Endothelial cell of umbilical vein (primary cell): ENCODE measurements around the gene FBN3. TPM values are rescaled to one million over a fixed set of nuclear protein-coding genes. Genes with fewer than 3 reads are reported as not detected.

ENCODE experiments used
- BruUV-seq: library from RNA; stranded (reverse); fragments of 400-500 nt; replicated peaks from 2 replicates; lab custom pipeline; 2021; lab: Mats Ljungman, UMichigan
- CTCF ChIA-PET: fragments of 300-600, 350-600 bp; sonication (Branson Sonifier 250); formaldehyde crosslinking; loops from one replicate; lab custom pipeline; 2021; ENCODE audit warnings: antibody characterized with exemption, inconsistent platforms; lab: Charles Lee
- POLR2A ChIA-PET: fragments of 300-600, 350-600 bp; sonication (Branson Sonifier 250); formaldehyde crosslinking; loops from one replicate; lab custom pipeline; 2021; ENCODE audit warnings: antibody characterized with exemption, inconsistent platforms; lab: Charles Lee
- DNase-seq: peaks from one replicate; pipeline ENCODE4 v3.0.0-alpha.2; 2011; ENCODE audit warnings: low read depth, low spot score
- FAIRE-seq: peaks from 2 replicates; lab custom pipeline; 2011; peaks lifted over from hg19 to GRCh38; lab: Jason Lieb, UNC
- H2AFZ ChIP-seq: 2 replicates; pipeline ENCODE4 v1.6.0; 2012; ENCODE audit warnings: low read depth, low read length, control low read depth, inconsistent platforms
- H3K27ac ChIP-seq: 2 replicates; pipeline ENCODE4 v1.5.1; 2011; ENCODE audit warnings: low read depth, mild to moderate bottlenecking, control low read depth, low read length, moderate library complexity; ENCODE audit not compliant: insufficient read depth
- H3K27me3 ChIP-seq, 2 experiments: 2 replicates each; pipeline versions ENCODE4 v1.6.0 to v1.6.1; 2011; ENCODE audit warnings: low read length in 2 of 2, mixed read lengths in 1 of 2; ENCODE audit not compliant: control insufficient read depth in 2 of 2, insufficient read depth in 2 of 2
- H3K36me3 ChIP-seq, 2 experiments: 2 replicates in 1 of 2; 3 replicates in 1 of 2; pipeline ENCODE4 v1.5.1; 2011; ENCODE audit warnings: low read length in 2 of 2, mild to moderate bottlenecking in 1 of 2, moderate library complexity in 1 of 2; ENCODE audit not compliant: control insufficient read depth in 2 of 2, insufficient read depth in 2 of 2; ENCODE audit errors: extremely low read depth in 1 of 2
- H3K4me1 ChIP-seq: 3 replicates; pipeline ENCODE4 v1.5.1; 2011; ENCODE audit warnings: mild to moderate bottlenecking, low read length; ENCODE audit not compliant: control insufficient read depth, insufficient read depth; ENCODE audit errors: extremely low read depth
- H3K4me2 ChIP-seq: 2 replicates; pipeline ENCODE4 v1.6.1; 2011; ENCODE audit warnings: low read length, control low read depth, mixed read lengths; ENCODE audit not compliant: insufficient read depth
- H3K4me3 ChIP-seq, 3 experiments: fragments of 200-600 bp in 1 of 3; sonication (generic), shearing (Covaris generic) in 1 of 3; replicated peaks in 1 of 3; 2 replicates each; pipeline ENCODE4 v1.5.1; 2011 to 2016; ENCODE audit warnings: control low read depth in 3 of 3, low read length in 3 of 3, mild to moderate bottlenecking in 2 of 3, inconsistent platforms in 1 of 3, low read depth in 1 of 3, moderate library complexity in 1 of 3; ENCODE audit not compliant: insufficient read depth in 1 of 3
- H3K79me2 ChIP-seq: 2 replicates; pipeline ENCODE4 v1.6.0; 2012; ENCODE audit warnings: low read length, inconsistent platforms; ENCODE audit not compliant: control insufficient read depth, insufficient read depth
- H3K9ac ChIP-seq: replicated peaks from 2 replicates; pipeline ENCODE3; 2011; ENCODE audit warnings: low read length, control low read depth; ENCODE audit not compliant: insufficient read depth; ENCODE audit errors: extremely low read depth
- H3K9me1 ChIP-seq: replicated peaks from 3 replicates; pipeline ENCODE4 v1.6.0; 2011; ENCODE audit warnings: mild to moderate bottlenecking, low read length; ENCODE audit not compliant: control insufficient read depth, insufficient read depth; ENCODE audit errors: extremely low read depth
- H3K9me3 ChIP-seq: replicated peaks from 2 replicates; pipeline ENCODE4 v1.5.1; 2012; ENCODE audit warnings: low read length, inconsistent platforms; ENCODE audit not compliant: control insufficient read depth, insufficient read depth
- H4K20me1 ChIP-seq: replicated peaks from 2 replicates; pipeline ENCODE3; 2011; ENCODE audit warnings: mild to moderate bottlenecking, low read length; ENCODE audit not compliant: control insufficient read depth, insufficient read depth; ENCODE audit errors: extremely low read depth
- CTCF ChIP-seq, 2 donors: IDR thresholded peaks; 1 replicate in 1 of 2; 2 replicates in 1 of 2; pipeline ENCODE4 v1.5.1; 2011; ENCODE audit warnings: low read length in 2 of 2, mild to moderate bottlenecking in 2 of 2, moderate library complexity in 2 of 2, control low read depth in 1 of 2, inconsistent platforms in 1 of 2, low read depth in 1 of 2; ENCODE audit not compliant: insufficient read depth in 1 of 2; ENCODE audit errors: extremely low read depth in 1 of 2
- EZH2 ChIP-seq: IDR thresholded peaks from 2 replicates; pipeline ENCODE4 v1.6.1; 2012; ENCODE audit warnings: borderline replicate concordance, low read depth, mild to moderate bottlenecking, moderate library complexity, low read length, inconsistent platforms; ENCODE audit not compliant: severe bottlenecking
- FOS ChIP-seq: IDR thresholded peaks from 2 replicates; pipeline ENCODE4 v1.6.1; 2011; ENCODE audit warnings: mild to moderate bottlenecking, low read length, moderate library complexity, borderline replicate concordance; ENCODE audit not compliant: insufficient read depth
- GATA2 ChIP-seq: IDR thresholded peaks from 2 replicates; pipeline ENCODE4 v1.7.0; 2011; ENCODE audit warnings: low read depth, mild to moderate bottlenecking, moderate library complexity, mixed read lengths, low read length; ENCODE audit not compliant: insufficient read length, insufficient read depth
- JUN ChIP-seq: IDR thresholded peaks from 2 replicates; pipeline ENCODE4 v1.6.1; 2011; ENCODE audit warnings: borderline replicate concordance, low read depth; ENCODE audit not compliant: insufficient read length, insufficient read depth
- MAX ChIP-seq: IDR thresholded peaks from 2 replicates; pipeline ENCODE4 v1.6.1; 2011; ENCODE audit not compliant: insufficient read depth, insufficient read length
- MYC ChIP-seq: IDR thresholded peaks from one replicate; pipeline ENCODE4 v1.6.1; 2011; ENCODE audit warnings: mild to moderate bottlenecking, low read depth, low read length
- POLR2A ChIP-seq: IDR thresholded peaks from 2 replicates; pipeline ENCODE4 v1.6.1; 2012; ENCODE audit warnings: low read depth, mild to moderate bottlenecking, control low read depth, low read length
- POLR2AphosphoS5 ChIP-seq: IDR thresholded peaks from 2 replicates; pipeline ENCODE4 v1.6.1; 2012; ENCODE audit warnings: low read depth, mild to moderate bottlenecking, control low read depth, low read length, moderate library complexity; ENCODE audit not compliant: insufficient read depth
- dilution Hi-C: fragments of 300-500 bp; cut with MboI; formaldehyde crosslinking; loops from one replicate; pipeline ENCODE4 v1.15.0; 2019; ENCODE audit warnings: low sequenced_read_pairs; ENCODE audit not compliant: extremely low pct_ligation_motif_present
- intact Hi-C: fragments of 100-400 bp; cut with micrococcal nuclease; formaldehyde crosslinking; loops from one replicate; pipeline ENCODE4 v1.10.0; 2022
- polyA plus RNA-seq, 4 experiments: library from polyadenylated mRNA; depleted of rRNA in 3 of 4; stranded (reverse) in 3 of 4; unstranded in 1 of 4; fragments of >200 nt; gene quantifications; 2 replicates each; pipeline versions ENCODE4 v1.2.1 to v1.2.3, GENCODE V29; 2011 to 2012; ENCODE audit warnings: missing spikeins in 1 of 4
- total RNA-seq: library from RNA; stranded (reverse); gene quantifications from 2 replicates; pipeline ENCODE4 v1.2.3, GENCODE V29; 2021

FBN3 gene
- total and polyA plus RNA-seq, 2 donors (not counting 3 experiments of a cell fraction or from before 2014, with no cell fraction given) = not detected

GRCh38 chr19:8137425-8137824, 12.0 kb downstream of the FBN3 start:
- H2AFZ ChIP-seq = no peak overlapping the region
- H3K4me3 ChIP-seq = no peak overlapping the region
- dilution Hi-C loops = no loop called here
- BruUV-seq = no TSS peak
- ChIA-PET CTCF (no interaction called here), POLR2A (no interaction called here)
- DNase-seq (no peak), FAIRE-seq (no peak)
- no peaks in the 10 kb centered on the region for H3K9me1 ChIP-seq
- no peaks in the 10 kb centered on the region for H3K4me1 ChIP-seq
- no peaks in the 10 kb centered on the region for H3K36me3 ChIP-seq
- H3K27ac ChIP-seq = no peak overlapping the region
- intact Hi-C loops = no loop called here
- no peak overlapping the region for H3K4me2 ChIP-seq
- H3K79me2 ChIP-seq = no peaks in the 10 kb centered on the region
- no peaks in the 10 kb centered on the region for H3K9me3 ChIP-seq
- H3K9ac ChIP-seq = no peak overlapping the region
- H3K27me3 ChIP-seq = no peaks in the 10 kb centered on the region
- no peaks in the 10 kb centered on the region for H4K20me1 ChIP-seq
- TF ChIP-seq POLR2AphosphoS5 (no peak), FOS (no peak), POLR2A (no peak), GATA2 (no peak), EZH2 (no peak), MAX (no peak), JUN (no peak), CTCF (IDR thresholded peaks at IDR 0.05; ENCODE audit: extremely low read depth in 1 of 2, insufficient read depth in 1 of 2, low read depth in 1 of 2, low read length in 2 of 2) (no peak), MYC (no peak)
